Testis (tissue), 3 donors: Measurements from ENCODE around the gene RPS3A. TPM values are rescaled to one million over a fixed set of nuclear protein-coding genes. Genes with fewer than 3 reads are reported as not detected.
"Not testable (repeated sequence)": the region's sequence is repeated elsewhere in the genome, so short reads cannot be mapped to it uniquely, and the experiment has no call there.

Source experiments
- DNase-seq: peaks from one replicate; pipeline ENCODE4 v3.0.0-alpha.2; 2019
- H3K27ac ChIP-seq, 2 donors: fragments of 200-600 bp; sonication (generic); one replicate each; pipeline ENCODE4 v1.5.1; 2019
- H3K27me3 ChIP-seq: fragments of 200-600 bp; sonication (generic); one replicate; pipeline ENCODE4 v1.5.1; 2019
- H3K36me3 ChIP-seq: fragments of 200-600 bp; sonication (generic); one replicate; pipeline ENCODE4 v1.5.1; 2017; ENCODE audit warnings: low read depth; ENCODE audit errors: missing control alignments
- H3K4me1 ChIP-seq: fragments of 200-600 bp; sonication (generic); one replicate; pipeline ENCODE4 v1.5.1; 2019
- H3K4me3 ChIP-seq, 2 donors: fragments of 200-600 bp; sonication (generic); one replicate each; pipeline ENCODE4 v1.5.1; 2017 to 2019
- H3K9me3 ChIP-seq: fragments of 200-600 bp; sonication (generic); one replicate; pipeline ENCODE4 v1.5.1; 2017
- POLR2A ChIP-seq: fragments of 450-650 bp; IDR thresholded peaks from one replicate; pipeline ENCODE4 v1.6.1; 2017; ENCODE audit warnings: antibody characterized with exemption, mild to moderate bottlenecking, moderate library complexity
- WGBS, 2 donors: methylation state at CpG; one replicate each; pipeline ENCODE4 v1.1.5; 2018; 5-methylcytosine and 5-hydroxymethylcytosine counted together
- intact Hi-C: fragments of 100-400 bp; cut with DNase I; formaldehyde crosslinking; loops from one replicate; pipeline ENCODE4 v1.15.1; 2023; ENCODE audit warnings: low total_unique reads
- polyA plus RNA-seq: library from polyadenylated mRNA; stranded (reverse); fragments of 350-450 nt; fragmentation: Illumina TruSeq; extraction: RNeasy Lipid Tissue Mini Kit (QIAGEN cat#74804); gene quantifications from one replicate; pipeline ENCODE4 v1.2.3, GENCODE V29; 2014; ENCODE audit warnings: low read depth, low replicate concordance; ENCODE audit not compliant: insufficient read depth
- total RNA-seq, 2 donors: library from RNA; depleted of rRNA; stranded (reverse); fragments of >200 nt; gene quantifications; one replicate each; pipeline ENCODE4 v1.2.3, GENCODE V29; 2016
- TF ChIP-seq, protein P1 (sequence below), 3 experiments: fragments of 450-650 bp in 2 of 3; fragments of 200-600 bp in 1 of 3; sonication (generic) in 1 of 3; IDR thresholded peaks; one replicate each; pipeline ENCODE4 v1.5.1; 2016 to 2019; ENCODE audit warnings: antibody characterized with exemption in 3 of 3, mild to moderate bottlenecking in 2 of 3, moderate library complexity in 1 of 3

Gene RPS3A
- total and polyA plus RNA-seq, 3 donors from 2014 or later = 896 to 1,385 (median 1,182) TPM

DNA sequence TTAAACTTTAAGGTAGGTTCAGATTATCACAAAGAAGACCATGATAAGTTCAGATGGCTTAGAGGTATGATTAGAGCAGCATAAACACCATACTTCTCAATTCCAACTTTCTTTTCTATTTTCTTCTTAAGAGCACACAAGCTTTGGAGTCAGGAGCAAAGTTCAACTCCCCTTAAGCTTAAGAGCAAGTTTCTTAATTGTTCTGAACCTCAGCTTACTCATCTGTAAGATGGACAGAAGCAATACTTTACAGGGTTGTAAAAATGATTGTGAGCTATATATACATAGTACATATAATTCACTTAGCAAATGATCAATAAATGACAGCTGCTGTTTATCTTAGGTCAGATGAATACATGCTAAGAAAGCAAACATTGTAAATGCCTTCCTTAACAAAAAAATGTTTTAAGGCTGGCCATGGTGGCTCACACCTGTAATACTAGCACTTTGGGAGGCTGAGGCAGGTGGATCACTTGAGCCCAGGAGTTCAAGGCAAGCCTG, 25.0 kb upstream of the RPS3A start:
- H3K4me3 ChIP-seq = no peak overlapping the region
- no peaks in the 10 kb centered on the region for H3K27me3 ChIP-seq
- TF ChIP-seq POLR2A = no peak
- TF ChIP-seq, protein P1, sequence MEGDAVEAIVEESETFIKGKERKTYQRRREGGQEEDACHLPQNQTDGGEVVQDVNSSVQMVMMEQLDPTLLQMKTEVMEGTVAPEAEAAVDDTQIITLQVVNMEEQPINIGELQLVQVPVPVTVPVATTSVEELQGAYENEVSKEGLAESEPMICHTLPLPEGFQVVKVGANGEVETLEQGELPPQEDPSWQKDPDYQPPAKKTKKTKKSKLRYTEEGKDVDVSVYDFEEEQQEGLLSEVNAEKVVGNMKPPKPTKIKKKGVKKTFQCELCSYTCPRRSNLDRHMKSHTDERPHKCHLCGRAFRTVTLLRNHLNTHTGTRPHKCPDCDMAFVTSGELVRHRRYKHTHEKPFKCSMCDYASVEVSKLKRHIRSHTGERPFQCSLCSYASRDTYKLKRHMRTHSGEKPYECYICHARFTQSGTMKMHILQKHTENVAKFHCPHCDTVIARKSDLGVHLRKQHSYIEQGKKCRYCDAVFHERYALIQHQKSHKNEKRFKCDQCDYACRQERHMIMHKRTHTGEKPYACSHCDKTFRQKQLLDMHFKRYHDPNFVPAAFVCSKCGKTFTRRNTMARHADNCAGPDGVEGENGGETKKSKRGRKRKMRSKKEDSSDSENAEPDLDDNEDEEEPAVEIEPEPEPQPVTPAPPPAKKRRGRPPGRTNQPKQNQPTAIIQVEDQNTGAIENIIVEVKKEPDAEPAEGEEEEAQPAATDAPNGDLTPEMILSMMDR (IDR thresholded peaks at IDR 0.05) = no peak
- H3K9me3 ChIP-seq = no peaks in the 10 kb centered on the region
- no peak for DNase-seq
- intact Hi-C loops = no loop called here
- H3K36me3 ChIP-seq = no peaks in the 10 kb centered on the region
- no peaks in the 10 kb centered on the region for H3K4me1 ChIP-seq
- H3K27ac ChIP-seq = no peak overlapping the region

- H3K9me3 ChIP-seq, H3K4me1 ChIP-seq, intact Hi-C loops, DNase-seq, H3K27me3 ChIP-seq, H3K27ac ChIP-seq, H3K36me3 ChIP-seq, H3K4me3 ChIP-seq: not testable (repeated sequence)
- WGBS, 2 donors = 85 to 90% methylated on average over 2 of the region's 2 CpGs
Observed at GRCh38 chr4:151077978-151078377, 21.4 kb upstream of the RPS3A start.

DNA sequence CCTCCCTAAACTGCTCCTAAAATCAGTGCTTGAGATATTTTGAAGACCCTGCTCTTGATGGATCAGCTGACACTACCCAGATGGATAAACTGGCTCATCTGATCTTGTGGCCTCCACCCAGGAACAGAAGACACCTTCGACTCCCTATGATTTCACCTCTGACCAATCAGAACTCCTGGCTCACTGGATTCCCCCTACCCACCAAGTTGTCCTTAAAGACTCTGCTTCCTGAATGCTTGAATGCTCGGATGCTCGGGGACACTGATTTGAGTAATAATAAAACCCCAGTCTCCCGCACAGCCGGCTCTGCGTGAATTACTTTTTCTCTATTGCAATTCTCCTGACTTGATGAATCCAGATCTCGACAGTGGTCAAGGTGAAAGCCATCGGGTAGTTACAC, 12.0 kb upstream of the RPS3A start:
- DNase-seq = no peak
- Histone ChIP-seq H3K36me3 (no peaks in the 10 kb centered on the region), H3K27me3 (no peaks in the 10 kb centered on the region), H3K4me1 (no peaks in the 10 kb centered on the region), H3K27ac (no peak overlapping the region), H3K9me3 (no peaks in the 10 kb centered on the region), H3K4me3 (no peak overlapping the region)
- WGBS, 2 donors = 74 to 80% methylated on average over 8 of the region's 8 CpGs
- TF ChIP-seq, protein P1 (IDR thresholded peaks at IDR 0.05) = no peak
- TF ChIP-seq POLR2A = no peak
- intact Hi-C loops = no loop called here

- TF ChIP-seq POLR2A = no peak
- TF ChIP-seq, protein P1 (IDR thresholded peaks at IDR 0.05) = no peak
- 91 to 97% methylated on average over 2 of the region's 2 CpGs for WGBS, 2 donors
- H3K4me3 ChIP-seq = no peak overlapping the region
- no peaks in the 10 kb centered on the region for H3K36me3 ChIP-seq
- no peaks in the 10 kb centered on the region for H3K4me1 ChIP-seq
- H3K27me3 ChIP-seq = no peaks in the 10 kb centered on the region
- no peak overlapping the region for H3K27ac ChIP-seq
- intact Hi-C loops = no loop called here
- DNase-seq = no peak
- no peaks in the 10 kb centered on the region for H3K9me3 ChIP-seq
Observed at GRCh38 chr4:151091047-151091446, 8.4 kb upstream of the RPS3A start.

DNA sequence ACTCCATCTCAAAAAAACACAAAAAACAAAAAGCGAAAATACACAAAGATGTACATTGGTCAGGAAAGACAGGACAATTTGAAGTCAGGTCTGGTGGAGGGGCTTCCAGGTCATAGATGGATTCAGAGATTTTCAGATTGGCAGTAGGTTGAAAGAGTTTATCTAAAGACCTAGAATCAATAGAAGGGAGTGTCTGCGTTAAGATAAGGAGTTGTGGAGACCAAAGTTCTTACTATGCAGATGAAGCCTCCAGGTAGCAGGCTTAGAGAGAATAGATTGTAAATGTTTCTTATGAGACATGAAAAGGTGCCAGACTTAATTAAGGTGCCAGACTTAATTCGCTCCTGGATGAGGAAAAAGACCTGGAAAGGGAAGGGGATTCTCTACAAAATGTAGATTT, 6.9 kb upstream of the RPS3A start:
- 88 to 91% methylated on average over 3 of the region's 3 CpGs for WGBS, 2 donors
- Histone ChIP-seq H3K36me3 (no peaks in the 10 kb centered on the region), H3K4me1 (no peaks in the 10 kb centered on the region), H3K4me3 (no peak overlapping the region), H3K9me3 (no peaks in the 10 kb centered on the region), H3K27ac (no peak overlapping the region), H3K27me3 (no peaks in the 10 kb centered on the region)
- TF ChIP-seq POLR2A = no peak
- TF ChIP-seq, protein P1 (IDR thresholded peaks at IDR 0.05) = no peak
- intact Hi-C loops = no loop called here
- no peak for DNase-seq
